GM13976 (cell line): ENCODE data around the gene RIMS4.

Source experiments
- DNase-seq: peaks from one replicate; pipeline ENCODE4 v3.0.0; 2012; ENCODE audit warnings: low spot score
- CTCF ChIP-seq: IDR thresholded peaks from 2 replicates; pipeline ENCODE4 v1.5.1; 2012; ENCODE audit warnings: borderline replicate concordance, mild to moderate bottlenecking; ENCODE audit not compliant: insufficient read depth; ENCODE audit errors: extremely low read depth, missing control alignments, control extremely low read depth
- in situ Hi-C: fragments of 300-500 bp; cut with MboI; formaldehyde crosslinking; loops from one replicate; pipeline ENCODE4 v1.12.0; 2022; ENCODE audit warnings: low sequenced_read_pairs, mixed read lengths, inconsistent platforms; ENCODE audit not compliant: unreplicated experiment

The RIMS4 gene

GRCh38 chr20:44709797-44710196 lies 100.5 kb downstream of the RIMS4 start:
- no peak for DNase-seq
- in situ Hi-C loops: no loop called here

GRCh38 chr20:44709380-44709779 lies 101.0 kb downstream of the RIMS4 start:
- TF ChIP-seq CTCF: no peak
- in situ Hi-C loops: no loop called here
- no peak for DNase-seq

More at GRCh38 chr20:44709797-44710196, 100.5 kb downstream of the RIMS4 start:
- TF ChIP-seq CTCF: no peak

DNA sequence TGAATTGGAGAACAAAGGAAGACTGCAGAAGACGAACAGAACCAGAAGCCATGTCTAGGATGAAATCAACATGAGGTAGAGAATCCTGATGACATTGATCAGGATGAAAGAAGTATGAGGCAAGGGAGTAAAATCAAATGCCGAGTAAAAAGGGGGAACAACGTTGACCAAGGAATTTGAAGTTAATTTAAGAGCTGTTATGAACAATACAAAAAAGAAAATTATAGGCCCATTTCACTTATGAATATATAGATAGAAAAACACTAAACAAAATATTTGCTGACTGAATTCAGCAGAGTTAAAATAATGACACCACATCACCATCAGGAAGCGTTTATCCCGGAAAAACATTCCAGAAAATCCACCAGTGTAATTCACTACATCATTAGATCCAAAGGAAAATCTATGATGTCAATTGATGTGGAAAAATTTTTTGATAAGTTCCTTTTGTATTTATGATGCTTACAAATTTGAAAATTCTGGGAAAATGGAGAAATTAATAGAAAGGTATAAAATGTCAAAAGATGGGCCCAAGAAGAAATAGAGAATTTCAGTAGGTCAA lies 103.2 kb downstream of the RIMS4 start:
- no peak for TF ChIP-seq CTCF
- in situ Hi-C loops: no loop called here
- DNase-seq: no peak

GRCh38 chr20:44706301-44707017 lies 103.9 kb downstream of the RIMS4 start:
- no peak for DNase-seq
- TF ChIP-seq CTCF: no peak
- in situ Hi-C loops: no loop called here

DNA sequence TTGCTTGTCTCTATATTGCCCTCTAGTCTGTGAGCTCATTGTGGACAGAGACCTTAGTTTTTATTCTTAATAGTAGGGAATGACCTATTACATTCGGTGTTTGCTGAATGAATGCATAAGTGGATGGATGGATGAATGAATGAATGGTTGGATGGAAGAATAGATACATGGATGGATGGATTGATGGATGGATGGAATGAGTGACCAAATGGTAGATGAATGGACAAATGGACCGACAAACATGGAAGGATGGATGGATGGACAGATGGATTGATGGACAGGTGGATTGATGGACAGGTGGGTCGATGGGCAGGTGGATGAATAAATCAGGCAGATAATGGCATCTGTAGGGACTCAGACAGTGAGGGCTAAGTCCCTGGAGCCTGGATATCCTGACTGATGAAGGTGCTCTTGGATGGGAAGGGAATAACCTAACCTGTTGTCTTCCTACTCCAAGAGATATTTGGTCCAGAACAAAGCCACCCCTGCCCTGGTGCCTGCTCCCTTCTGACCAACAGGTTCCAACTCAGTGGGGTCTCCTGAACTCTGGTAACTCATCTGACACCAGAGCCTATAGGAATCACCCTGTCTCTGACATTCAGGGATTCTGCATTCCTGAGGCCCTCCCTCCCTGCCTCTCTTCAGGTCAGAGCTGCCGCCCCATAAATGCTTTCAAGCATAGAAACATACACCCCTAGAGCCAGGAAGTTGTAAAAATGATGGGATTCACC lies 104.8 kb downstream of the RIMS4 start:
- no peak for TF ChIP-seq CTCF
- no peak for DNase-seq
- in situ Hi-C loops: no loop called here

DNA sequence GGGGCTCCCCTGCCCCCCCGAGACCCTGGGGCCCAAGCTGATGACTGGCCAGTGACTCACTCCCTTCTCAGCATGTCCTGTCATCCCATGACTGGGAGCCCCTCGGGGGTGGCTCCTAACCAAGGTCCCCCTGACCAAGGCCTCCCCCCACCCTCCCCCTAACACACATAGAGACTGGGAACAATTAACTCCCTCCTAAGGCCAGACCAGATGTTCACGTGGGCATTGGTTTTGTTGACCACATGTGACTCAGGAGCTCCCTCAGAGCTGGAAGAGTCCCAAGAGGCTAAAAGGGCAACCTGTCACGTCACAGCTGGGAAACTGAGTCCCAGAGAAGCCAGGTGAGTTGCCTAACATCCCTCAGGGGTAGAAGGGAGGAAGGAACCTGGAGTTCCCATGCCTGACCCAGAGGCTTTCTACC lies 105.8 kb downstream of the RIMS4 start:
- in situ Hi-C loops: no loop called here
- no peak for DNase-seq
- no peak for TF ChIP-seq CTCF
